WTC11 (cell line): ENCODE data around the gene RUSF1. TPM values are rescaled to one million over a fixed set of nuclear protein-coding genes. Genes with fewer than 3 reads are reported as not detected.

Experiments
- ATAC-seq: fragments of 200-7000 bp; cut with Tn5 transposase; 2 replicates; pipeline ENCODE4 v1.10.0; 2021; ENCODE audit warnings: mild to moderate bottlenecking, moderate library complexity
- CTCF ChIA-PET: fragments of 300-600 bp; sonication (Branson Sonifier 250); formaldehyde crosslinking; loops from one replicate; lab custom pipeline; 2021; ENCODE audit warnings: antibody characterized with exemption; lab: Charles Lee
- POLR2A ChIA-PET: fragments of 350-600 bp; sonication (Branson Sonifier 250); formaldehyde crosslinking; loops from one replicate; lab custom pipeline; 2021; ENCODE audit warnings: antibody characterized with exemption; lab: Charles Lee
- DNase-seq: peaks from one replicate; pipeline ENCODE4 v3.0.0; 2021; ENCODE audit warnings: low spot score
- H3K27ac Mint-ChIP-seq: 2 replicates; pipeline ENCODE4 v1.8.0; 2021; ENCODE audit warnings: mixed read lengths
- H3K27me3 Mint-ChIP-seq: 2 replicates; pipeline ENCODE4 v1.8.0; 2021; ENCODE audit warnings: low read depth, mild to moderate bottlenecking, moderate library complexity, mixed read lengths
- H3K36me3 Mint-ChIP-seq: 2 replicates; pipeline ENCODE4 v1.8.0; 2021; ENCODE audit warnings: mixed read lengths
- H3K4me1 Mint-ChIP-seq: 2 replicates; pipeline ENCODE4 v1.8.0; 2022; ENCODE audit warnings: mixed read lengths
- H3K4me3 Mint-ChIP-seq: 2 replicates; pipeline ENCODE4 v1.8.0; 2021; ENCODE audit warnings: mild to moderate bottlenecking, moderate library complexity, mixed read lengths
- H3K9me3 Mint-ChIP-seq: 2 replicates; pipeline ENCODE4 v1.8.0; 2021; ENCODE audit warnings: mixed read lengths
- ETV6 ChIP-seq: sonication (generic); formaldehyde crosslinking; IDR thresholded peaks from 2 replicates; pipeline ENCODE4 v1.8.1; 2022; ENCODE audit warnings: mild to moderate bottlenecking, missing genetic modification reagents
- FOXJ3 ChIP-seq: sonication (generic); formaldehyde crosslinking; IDR thresholded peaks from 2 replicates; pipeline ENCODE4 v1.9.0; 2021; ENCODE audit warnings: missing genetic modification reagents, mild to moderate bottlenecking, borderline replicate concordance
- FOXK1 ChIP-seq: sonication (generic); formaldehyde crosslinking; IDR thresholded peaks from 2 replicates; pipeline ENCODE4 v1.8.0; 2022; ENCODE audit warnings: mild to moderate bottlenecking, moderate library complexity, missing genetic modification reagents
- GRHL2 ChIP-seq: fragments of 250-450 bp; sonication (Bioruptor Pico); IDR thresholded peaks from 2 replicates; pipeline ENCODE4 v1.8.0; 2022; ENCODE audit warnings: mild to moderate bottlenecking, moderate library complexity; ENCODE audit not compliant: insufficient replicate concordance, severe bottlenecking
- HMGA2 ChIP-seq: fragments of 250-450 bp; sonication (Bioruptor Pico); IDR thresholded peaks from 2 replicates; pipeline ENCODE4 v1.4.0; 2021; ENCODE audit warnings: mild to moderate bottlenecking, moderate library complexity
- NR2C2 ChIP-seq: sonication (generic); formaldehyde crosslinking; IDR thresholded peaks from 2 replicates; pipeline ENCODE4 v1.8.0; 2022; ENCODE audit warnings: mild to moderate bottlenecking, missing genetic modification reagents
- OVOL2 ChIP-seq: fragments of 250-450 bp; sonication (Bioruptor Pico); IDR thresholded peaks from 2 replicates; pipeline ENCODE4 v1.9.0; 2021; ENCODE audit warnings: mild to moderate bottlenecking, borderline replicate concordance
- RORB ChIP-seq: fragments of 250-450 bp; sonication (Bioruptor Pico); IDR thresholded peaks from 2 replicates; pipeline ENCODE4 v1.9.0; 2021; ENCODE audit warnings: mild to moderate bottlenecking
- STAT6 ChIP-seq: sonication (generic); formaldehyde crosslinking; conservative IDR thresholded peaks from 2 replicates; pipeline ENCODE4 v1.8.1; 2023; ENCODE audit warnings: mild to moderate bottlenecking, low read depth, missing genetic modification reagents, moderate library complexity
- TEAD1 ChIP-seq: sonication (generic); formaldehyde crosslinking; IDR thresholded peaks from 2 replicates; pipeline ENCODE4 v1.8.0; 2022; ENCODE audit warnings: mild to moderate bottlenecking, missing genetic modification reagents
- ZNF121 ChIP-seq: sonication (generic); formaldehyde crosslinking; IDR thresholded peaks from 2 replicates; pipeline ENCODE4 v1.8.0; 2023; ENCODE audit warnings: missing genetic modification reagents
- ZNF317 ChIP-seq: sonication (generic); formaldehyde crosslinking; IDR thresholded peaks from 2 replicates; pipeline ENCODE4 v1.8.1; 2023; ENCODE audit warnings: low read depth, mild to moderate bottlenecking, moderate library complexity, missing genetic modification reagents, borderline replicate concordance
- ZNF416 ChIP-seq: fragments of 250-450 bp; sonication (Bioruptor Pico); IDR thresholded peaks from 2 replicates; pipeline ENCODE4 v1.9.0; 2021; ENCODE audit warnings: mild to moderate bottlenecking, inconsistent platforms
- total RNA-seq: library from RNA; stranded (reverse); gene quantifications from 3 replicates; pipeline ENCODE4 v1.2.3, GENCODE V29; 2021
- TF ChIP-seq, protein P1 (sequence below): fragments of 250-450 bp; sonication (Bioruptor Pico); IDR thresholded peaks from 2 replicates; pipeline ENCODE4 v1.9.0; 2021; ENCODE audit warnings: mild to moderate bottlenecking
- TF ChIP-seq, protein P2 (sequence below): fragments of 250-450 bp; sonication (Bioruptor Pico); IDR thresholded peaks from 2 replicates; pipeline ENCODE4 v1.9.0; 2021; ENCODE audit warnings: mild to moderate bottlenecking, borderline replicate concordance
- TF ChIP-seq, protein P3 (sequence below): sonication (generic); formaldehyde crosslinking; IDR thresholded peaks from 2 replicates; pipeline ENCODE4 v1.8.1; 2023; ENCODE audit warnings: mild to moderate bottlenecking, missing genetic modification reagents, borderline replicate concordance

Gene RUSF1
- total RNA-seq, 1 experiment from 2014 or later: 35.9 TPM

DNA sequence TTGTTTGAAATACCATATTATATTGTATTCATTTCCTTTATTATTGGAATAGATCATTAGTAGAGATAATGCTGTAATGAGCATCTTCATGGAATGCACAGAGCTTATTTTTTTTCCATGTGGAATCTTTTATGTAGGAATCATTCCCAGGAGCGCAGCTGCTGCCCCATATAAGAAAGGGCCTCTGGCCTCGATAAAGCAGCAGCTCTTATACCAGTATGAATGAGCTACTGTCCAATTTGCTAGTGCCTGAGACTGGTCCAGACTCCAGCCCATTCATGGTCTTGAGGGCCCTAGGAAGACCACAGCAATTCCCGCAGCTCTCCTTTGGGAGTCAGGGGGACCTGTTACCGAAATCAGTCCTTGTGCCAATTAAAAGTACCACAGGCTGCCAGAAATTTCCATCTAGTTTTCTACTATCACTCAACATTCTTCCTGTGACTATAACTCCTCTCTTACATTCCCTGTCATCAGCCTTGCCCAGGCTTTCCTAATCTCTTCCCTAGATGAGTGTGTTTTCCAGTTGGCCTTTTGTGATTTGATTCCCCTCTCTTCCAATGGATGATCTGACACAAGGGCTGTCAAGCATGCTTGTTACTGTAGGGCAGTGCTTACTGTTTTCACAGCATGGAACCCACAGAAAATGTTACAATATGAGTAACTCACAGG lies 67.5 kb downstream of the RUSF1 start (continued):
- TF ChIP-seq, protein P1, sequence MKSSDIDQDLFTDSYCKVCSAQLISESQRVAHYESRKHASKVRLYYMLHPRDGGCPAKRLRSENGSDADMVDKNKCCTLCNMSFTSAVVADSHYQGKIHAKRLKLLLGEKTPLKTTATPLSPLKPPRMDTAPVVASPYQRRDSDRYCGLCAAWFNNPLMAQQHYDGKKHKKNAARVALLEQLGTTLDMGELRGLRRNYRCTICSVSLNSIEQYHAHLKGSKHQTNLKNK (CRISPR knock-in tag): no peak
- no peak for TF ChIP-seq NR2C2 (CRISPR knock-in tag)

DNA sequence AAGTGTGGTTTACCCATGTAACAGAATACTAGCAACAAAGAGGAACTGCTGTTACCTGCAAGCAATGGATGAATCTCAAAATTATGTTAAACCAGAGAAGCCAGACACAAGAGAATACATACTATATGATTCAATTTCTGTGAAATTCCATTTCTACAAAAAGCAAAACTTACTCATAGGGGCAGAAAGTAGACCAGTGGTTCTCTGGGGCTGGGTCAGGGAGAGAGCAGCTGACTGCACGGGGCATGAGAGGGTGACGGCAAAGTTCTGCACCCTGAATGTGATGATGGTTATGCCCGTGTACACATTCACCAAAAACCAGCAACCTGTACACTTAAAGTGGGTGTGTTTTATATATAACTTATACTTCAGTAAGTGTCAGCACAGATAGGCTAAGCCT lies 68.7 kb downstream of the RUSF1 start:
- ChIA-PET POLR2A (no interaction called here), CTCF (no interaction called here)

More for the DNA sequence above, 68.7 kb downstream of the RUSF1 start:
- no peak overlapping the region for H3K27ac Mint-ChIP-seq
- TF ChIP-seq OVOL2 (CRISPR knock-in tag) (no peak), ZNF416 (CRISPR knock-in tag) (no peak), ZNF121 (CRISPR knock-in tag) (no peak), RORB (CRISPR knock-in tag) (no peak), FOXK1 (CRISPR knock-in tag) (no peak), FOXJ3 (CRISPR knock-in tag) (no peak), ZNF317 (CRISPR knock-in tag) (no peak), STAT6 (no peak), GRHL2 (CRISPR knock-in tag) (no peak), ETV6 (CRISPR knock-in tag) (no peak), TEAD1 (CRISPR knock-in tag) (no peak), HMGA2 (CRISPR knock-in tag) (no peak)
- TF ChIP-seq, protein P2, sequence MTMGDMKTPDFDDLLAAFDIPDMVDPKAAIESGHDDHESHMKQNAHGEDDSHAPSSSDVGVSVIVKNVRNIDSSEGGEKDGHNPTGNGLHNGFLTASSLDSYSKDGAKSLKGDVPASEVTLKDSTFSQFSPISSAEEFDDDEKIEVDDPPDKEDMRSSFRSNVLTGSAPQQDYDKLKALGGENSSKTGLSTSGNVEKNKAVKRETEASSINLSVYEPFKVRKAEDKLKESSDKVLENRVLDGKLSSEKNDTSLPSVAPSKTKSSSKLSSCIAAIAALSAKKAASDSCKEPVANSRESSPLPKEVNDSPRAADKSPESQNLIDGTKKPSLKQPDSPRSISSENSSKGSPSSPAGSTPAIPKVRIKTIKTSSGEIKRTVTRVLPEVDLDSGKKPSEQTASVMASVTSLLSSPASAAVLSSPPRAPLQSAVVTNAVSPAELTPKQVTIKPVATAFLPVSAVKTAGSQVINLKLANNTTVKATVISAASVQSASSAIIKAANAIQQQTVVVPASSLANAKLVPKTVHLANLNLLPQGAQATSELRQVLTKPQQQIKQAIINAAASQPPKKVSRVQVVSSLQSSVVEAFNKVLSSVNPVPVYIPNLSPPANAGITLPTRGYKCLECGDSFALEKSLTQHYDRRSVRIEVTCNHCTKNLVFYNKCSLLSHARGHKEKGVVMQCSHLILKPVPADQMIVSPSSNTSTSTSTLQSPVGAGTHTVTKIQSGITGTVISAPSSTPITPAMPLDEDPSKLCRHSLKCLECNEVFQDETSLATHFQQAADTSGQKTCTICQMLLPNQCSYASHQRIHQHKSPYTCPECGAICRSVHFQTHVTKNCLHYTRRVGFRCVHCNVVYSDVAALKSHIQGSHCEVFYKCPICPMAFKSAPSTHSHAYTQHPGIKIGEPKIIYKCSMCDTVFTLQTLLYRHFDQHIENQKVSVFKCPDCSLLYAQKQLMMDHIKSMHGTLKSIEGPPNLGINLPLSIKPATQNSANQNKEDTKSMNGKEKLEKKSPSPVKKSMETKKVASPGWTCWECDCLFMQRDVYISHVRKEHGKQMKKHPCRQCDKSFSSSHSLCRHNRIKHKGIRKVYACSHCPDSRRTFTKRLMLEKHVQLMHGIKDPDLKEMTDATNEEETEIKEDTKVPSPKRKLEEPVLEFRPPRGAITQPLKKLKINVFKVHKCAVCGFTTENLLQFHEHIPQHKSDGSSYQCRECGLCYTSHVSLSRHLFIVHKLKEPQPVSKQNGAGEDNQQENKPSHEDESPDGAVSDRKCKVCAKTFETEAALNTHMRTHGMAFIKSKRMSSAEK (CRISPR knock-in tag): no peak
- TF ChIP-seq, protein P3, sequence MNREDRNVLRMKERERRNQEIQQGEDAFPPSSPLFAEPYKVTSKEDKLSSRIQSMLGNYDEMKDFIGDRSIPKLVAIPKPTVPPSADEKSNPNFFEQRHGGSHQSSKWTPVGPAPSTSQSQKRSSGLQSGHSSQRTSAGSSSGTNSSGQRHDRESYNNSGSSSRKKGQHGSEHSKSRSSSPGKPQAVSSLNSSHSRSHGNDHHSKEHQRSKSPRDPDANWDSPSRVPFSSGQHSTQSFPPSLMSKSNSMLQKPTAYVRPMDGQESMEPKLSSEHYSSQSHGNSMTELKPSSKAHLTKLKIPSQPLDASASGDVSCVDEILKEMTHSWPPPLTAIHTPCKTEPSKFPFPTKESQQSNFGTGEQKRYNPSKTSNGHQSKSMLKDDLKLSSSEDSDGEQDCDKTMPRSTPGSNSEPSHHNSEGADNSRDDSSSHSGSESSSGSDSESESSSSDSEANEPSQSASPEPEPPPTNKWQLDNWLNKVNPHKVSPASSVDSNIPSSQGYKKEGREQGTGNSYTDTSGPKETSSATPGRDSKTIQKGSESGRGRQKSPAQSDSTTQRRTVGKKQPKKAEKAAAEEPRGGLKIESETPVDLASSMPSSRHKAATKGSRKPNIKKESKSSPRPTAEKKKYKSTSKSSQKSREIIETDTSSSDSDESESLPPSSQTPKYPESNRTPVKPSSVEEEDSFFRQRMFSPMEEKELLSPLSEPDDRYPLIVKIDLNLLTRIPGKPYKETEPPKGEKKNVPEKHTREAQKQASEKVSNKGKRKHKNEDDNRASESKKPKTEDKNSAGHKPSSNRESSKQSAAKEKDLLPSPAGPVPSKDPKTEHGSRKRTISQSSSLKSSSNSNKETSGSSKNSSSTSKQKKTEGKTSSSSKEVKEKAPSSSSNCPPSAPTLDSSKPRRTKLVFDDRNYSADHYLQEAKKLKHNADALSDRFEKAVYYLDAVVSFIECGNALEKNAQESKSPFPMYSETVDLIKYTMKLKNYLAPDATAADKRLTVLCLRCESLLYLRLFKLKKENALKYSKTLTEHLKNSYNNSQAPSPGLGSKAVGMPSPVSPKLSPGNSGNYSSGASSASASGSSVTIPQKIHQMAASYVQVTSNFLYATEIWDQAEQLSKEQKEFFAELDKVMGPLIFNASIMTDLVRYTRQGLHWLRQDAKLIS (CRISPR knock-in tag): no peak
- TF ChIP-seq, all 79 proteins: peak for 0
- H3K9me3 Mint-ChIP-seq: no peaks in the 10 kb centered on the region
- DNase-seq (no peak), ATAC-seq (no peak)
- H3K4me1 Mint-ChIP-seq: no peaks in the 10 kb centered on the region; the same call in 1 of the 2 replicates
- H3K4me3 Mint-ChIP-seq: no peak overlapping the region
- peaks cover 3% of the 10 kb centered on the region for H3K27me3 Mint-ChIP-seq
- no peaks in the 10 kb centered on the region for H3K36me3 Mint-ChIP-seq

Other genes starting within 250 kb of the RUSF1 start
- 0.82 to 1.1 TPM (median 0.94 TPM) in 3 replicates for gene ITGAM, start 248.4 kb downstream of the RUSF1 start, total RNA-seq
- gene ITGAX, start 153.2 kb downstream of the RUSF1 start, total RNA-seq: 0.25 to 0.33 TPM (median 0.32 TPM) in 3 replicates
- gene ITGAD, start 115.1 kb downstream of the RUSF1 start, total RNA-seq: not detected in 3 replicates
- gene COX6A2, start 80.0 kb downstream of the RUSF1 start, total RNA-seq: 0.48 to 1.0 TPM in 2 of 3 replicates, not detected in the other
- 0.48 to 0.71 TPM (median 0.50 TPM) in 3 replicates for gene ZNF843, start 65.6 kb downstream of the RUSF1 start, total RNA-seq
- 11.3 to 13.2 TPM (median 13.0 TPM) in 3 replicates for gene ARMC5, start 48.9 kb downstream of the RUSF1 start, total RNA-seq
- 4.3 to 5.3 TPM (median 4.6 TPM) in 3 replicates for gene TGFB1I1, start 36.2 kb downstream of the RUSF1 start, total RNA-seq
- gene SLC5A2, start 25.3 kb downstream of the RUSF1 start, total RNA-seq: 0.83 to 1.7 TPM (median 1.1 TPM) in 3 replicates
- gene AHSP, start 19.5 kb upstream of the RUSF1 start, total RNA-seq: 0.60 to 0.81 TPM in 2 of 3 replicates, not detected in the other